H1 (cell line): ENCODE data around the gene HP1BP3.

ENCODE experiments used
- ASH2L ChIP-seq: fragments of 200-600, 300-600 bp; sonication (generic); IDR thresholded peaks from one replicate; pipeline ENCODE4 v1.7.1; 2017; ENCODE audit warnings: low read length
- BRCA1 ChIP-seq: IDR thresholded peaks from 2 replicates; pipeline ENCODE4 v1.6.1; 2012; ENCODE audit warnings: low read depth, low read length, improper control_type of control experiment
- CREB1 ChIP-seq: IDR thresholded peaks from 2 replicates; pipeline ENCODE4 v1.6.1; 2012; ENCODE audit warnings: inconsistent platforms
- EZH2 ChIP-seq: fragments of 200-600 bp; sonication (generic); IDR thresholded peaks from 2 replicates; pipeline ENCODE4 v1.7.1; 2012; ENCODE audit warnings: low read depth, mild to moderate bottlenecking, moderate library complexity, low read length, inconsistent platforms; ENCODE audit not compliant: severe bottlenecking
- HDAC2 ChIP-seq, 2 experiments: fragments of 300-600 bp in 1 of 2; sonication (generic) in 1 of 2; IDR thresholded peaks; 2 replicates each; pipeline ENCODE4 v1.6.1; 2011 to 2012; ENCODE audit warnings: low read depth in 2 of 2, low read length in 2 of 2, mild to moderate bottlenecking in 2 of 2, moderate library complexity in 2 of 2, borderline replicate concordance in 1 of 2, inconsistent platforms in 1 of 2
- HDAC6 ChIP-seq: IDR thresholded peaks from one replicate; pipeline ENCODE4 v1.7.1; 2012; ENCODE audit warnings: low read depth, mild to moderate bottlenecking, inconsistent platforms, low read length, moderate library complexity
- MAX ChIP-seq: IDR thresholded peaks from 2 replicates; pipeline ENCODE4 v1.6.1; 2012; ENCODE audit warnings: inconsistent platforms
- POLR2A ChIP-seq, 2 experiments: IDR thresholded peaks; 1 replicate in 1 of 2; 2 replicates in 1 of 2; pipeline ENCODE4 v1.6.1; 2011; ENCODE audit warnings: low read depth in 2 of 2, low read length in 2 of 2, mild to moderate bottlenecking in 2 of 2; ENCODE audit errors: control extremely low read depth in 1 of 2
- POLR2AphosphoS5 ChIP-seq: IDR thresholded peaks from 2 replicates; pipeline ENCODE4 v1.6.1; 2011; ENCODE audit warnings: low read depth, low read length
- RAD21 ChIP-seq, 2 experiments: IDR thresholded peaks in 1 of 2; conservative IDR thresholded peaks in 1 of 2; 2 replicates each; pipeline ENCODE4 v1.6.1; 2011; ENCODE audit warnings: low read depth in 2 of 2, low read length in 2 of 2, improper control_type of control experiment in 1 of 2, inconsistent platforms in 1 of 2, mild to moderate bottlenecking in 1 of 2, moderate library complexity in 1 of 2
- RNF2 ChIP-seq: fragments of 200-900, 300-1000 bp; sonication (generic); IDR thresholded peaks from 2 replicates; pipeline ENCODE4 v1.7.1; 2016; ENCODE audit warnings: borderline replicate concordance, low read depth, mild to moderate bottlenecking, antibody characterized with exemption, low read length; ENCODE audit not compliant: poor library complexity, severe bottlenecking; ENCODE audit errors: missing control alignments
- ZNF274 ChIP-seq: IDR thresholded peaks from 2 replicates; pipeline ENCODE4 v1.7.0; 2012; ENCODE audit warnings: low read length, borderline replicate concordance; ENCODE audit errors: extremely low read depth
- TF ChIP-seq, protein P1 (sequence below): IDR thresholded peaks from 2 replicates; pipeline ENCODE4 v1.6.1; 2011; ENCODE audit warnings: low read depth, mild to moderate bottlenecking, low read length; ENCODE audit not compliant: insufficient read depth
- TF ChIP-seq, protein P2 (sequence below), 3 experiments: IDR thresholded peaks; 1 replicate in 2 of 3; 2 replicates in 1 of 3; pipeline versions ENCODE4 v1.5.1 to v1.6.1; 2011; ENCODE audit warnings: low read length in 3 of 3, mild to moderate bottlenecking in 3 of 3, inconsistent platforms in 2 of 3, low read depth in 1 of 3, moderate library complexity in 1 of 3; ENCODE audit not compliant: insufficient read depth in 1 of 3; ENCODE audit errors: control extremely low read depth in 1 of 3

DNA sequence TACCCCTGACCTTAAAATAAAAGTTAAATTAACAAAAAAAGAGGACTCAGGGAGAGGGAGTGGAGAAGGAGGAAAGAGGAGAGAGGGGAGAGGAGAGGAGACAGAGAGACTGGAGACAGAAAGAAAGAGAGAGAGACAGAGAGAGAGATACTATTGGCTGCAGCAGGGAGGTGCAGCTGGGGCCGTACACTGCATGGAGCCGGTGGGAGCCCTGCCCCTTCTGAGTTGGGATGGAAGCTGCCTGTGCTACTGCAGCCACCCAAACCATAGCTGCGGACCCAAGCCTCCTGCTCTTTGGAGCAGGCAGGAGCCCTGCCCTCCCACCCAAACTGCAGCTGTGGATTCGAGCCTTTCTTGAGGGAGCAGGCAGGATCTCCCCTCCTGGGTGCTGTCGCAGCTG, 32.7 kb upstream of the HP1BP3 start:
- TF ChIP-seq POLR2A (IDR thresholded peaks at IDR 0.05; ENCODE audit: control extremely low read depth in 1 of 2, low read depth in 2 of 2, low read length in 2 of 2), result no peak
- TF ChIP-seq RNF2, result no peak
- no peak for TF ChIP-seq HDAC6
- TF ChIP-seq, protein P1, sequence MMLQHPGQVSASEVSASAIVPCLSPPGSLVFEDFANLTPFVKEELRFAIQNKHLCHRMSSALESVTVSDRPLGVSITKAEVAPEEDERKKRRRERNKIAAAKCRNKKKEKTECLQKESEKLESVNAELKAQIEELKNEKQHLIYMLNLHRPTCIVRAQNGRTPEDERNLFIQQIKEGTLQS, result no peak
- TF ChIP-seq, protein P2, sequence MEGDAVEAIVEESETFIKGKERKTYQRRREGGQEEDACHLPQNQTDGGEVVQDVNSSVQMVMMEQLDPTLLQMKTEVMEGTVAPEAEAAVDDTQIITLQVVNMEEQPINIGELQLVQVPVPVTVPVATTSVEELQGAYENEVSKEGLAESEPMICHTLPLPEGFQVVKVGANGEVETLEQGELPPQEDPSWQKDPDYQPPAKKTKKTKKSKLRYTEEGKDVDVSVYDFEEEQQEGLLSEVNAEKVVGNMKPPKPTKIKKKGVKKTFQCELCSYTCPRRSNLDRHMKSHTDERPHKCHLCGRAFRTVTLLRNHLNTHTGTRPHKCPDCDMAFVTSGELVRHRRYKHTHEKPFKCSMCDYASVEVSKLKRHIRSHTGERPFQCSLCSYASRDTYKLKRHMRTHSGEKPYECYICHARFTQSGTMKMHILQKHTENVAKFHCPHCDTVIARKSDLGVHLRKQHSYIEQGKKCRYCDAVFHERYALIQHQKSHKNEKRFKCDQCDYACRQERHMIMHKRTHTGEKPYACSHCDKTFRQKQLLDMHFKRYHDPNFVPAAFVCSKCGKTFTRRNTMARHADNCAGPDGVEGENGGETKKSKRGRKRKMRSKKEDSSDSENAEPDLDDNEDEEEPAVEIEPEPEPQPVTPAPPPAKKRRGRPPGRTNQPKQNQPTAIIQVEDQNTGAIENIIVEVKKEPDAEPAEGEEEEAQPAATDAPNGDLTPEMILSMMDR (IDR thresholded peaks at IDR 0.05; ENCODE audit: control extremely low read depth in 1 of 3, insufficient read depth in 1 of 3, low read depth in 1 of 3, low read length in 3 of 3), result no peak
- TF ChIP-seq MAX, result no peak
- TF ChIP-seq POLR2AphosphoS5, result no peak
- TF ChIP-seq ZNF274, result no peak
- TF ChIP-seq EZH2, result no peak
- TF ChIP-seq BRCA1, result no peak
- TF ChIP-seq ASH2L, result no peak
- TF ChIP-seq HDAC2 (IDR thresholded peaks at IDR 0.05; ENCODE audit: borderline replicate concordance in 1 of 2, low read depth in 2 of 2, low read length in 2 of 2), result no peak
- no peak for TF ChIP-seq CREB1
- TF ChIP-seq RAD21 (IDR thresholded peaks at IDR 0.05 in 1 of 2, conservative IDR thresholded peaks at IDR 0.05 in 1 of 2; ENCODE audit: low read depth in 2 of 2, low read length in 2 of 2), result no peak
